Bronchial epithelial cell (primary cell): ENCODE results near the gene ZMYM5. TPM values are rescaled to one million over a fixed set of nuclear protein-coding genes. Genes with fewer than 3 reads are reported as not detected.
"Not testable (repeated sequence)": the region's sequence is repeated elsewhere in the genome, so short reads cannot be mapped to it uniquely, and the experiment has no call there.

Experiments
- DNase-seq: peaks from one replicate; pipeline ENCODE4 v3.0.0-alpha.2; 2010; ENCODE audit warnings: low read depth
- FAIRE-seq: peaks from 2 replicates; lab custom pipeline; 2011; peaks lifted over from hg19 to GRCh38; lab: Jason Lieb, UNC
- H3K27me3 ChIP-seq: 2 replicates; pipeline ENCODE4 v1.5.1; 2011; ENCODE audit warnings: low read length; ENCODE audit not compliant: control insufficient read depth, insufficient read depth
- H3K36me3 ChIP-seq: 2 replicates; pipeline ENCODE4 v1.5.1; 2011; ENCODE audit warnings: low read length; ENCODE audit not compliant: control insufficient read depth, insufficient read depth
- H3K4me3 ChIP-seq: 2 replicates; pipeline ENCODE4 v1.5.1; 2011; ENCODE audit warnings: mild to moderate bottlenecking, low read depth, low read length, control low read depth
- total RNA-seq: library from RNA; depleted of rRNA; stranded (reverse); fragments of >200 nt; gene quantifications from 2 replicates; pipeline ENCODE4 v1.2.1, GENCODE V29; 2014
- TF ChIP-seq, protein P1 (sequence below): IDR thresholded peaks from 2 replicates; pipeline ENCODE4 v1.5.1; 2011; ENCODE audit warnings: mild to moderate bottlenecking, moderate library complexity, low read length, control low read depth, inconsistent platforms; ENCODE audit not compliant: insufficient read depth, severe bottlenecking

ZMYM5 gene
- total RNA-seq, 1 donor from 2014 or later: 11.1 TPM

- TF ChIP-seq, protein P1, sequence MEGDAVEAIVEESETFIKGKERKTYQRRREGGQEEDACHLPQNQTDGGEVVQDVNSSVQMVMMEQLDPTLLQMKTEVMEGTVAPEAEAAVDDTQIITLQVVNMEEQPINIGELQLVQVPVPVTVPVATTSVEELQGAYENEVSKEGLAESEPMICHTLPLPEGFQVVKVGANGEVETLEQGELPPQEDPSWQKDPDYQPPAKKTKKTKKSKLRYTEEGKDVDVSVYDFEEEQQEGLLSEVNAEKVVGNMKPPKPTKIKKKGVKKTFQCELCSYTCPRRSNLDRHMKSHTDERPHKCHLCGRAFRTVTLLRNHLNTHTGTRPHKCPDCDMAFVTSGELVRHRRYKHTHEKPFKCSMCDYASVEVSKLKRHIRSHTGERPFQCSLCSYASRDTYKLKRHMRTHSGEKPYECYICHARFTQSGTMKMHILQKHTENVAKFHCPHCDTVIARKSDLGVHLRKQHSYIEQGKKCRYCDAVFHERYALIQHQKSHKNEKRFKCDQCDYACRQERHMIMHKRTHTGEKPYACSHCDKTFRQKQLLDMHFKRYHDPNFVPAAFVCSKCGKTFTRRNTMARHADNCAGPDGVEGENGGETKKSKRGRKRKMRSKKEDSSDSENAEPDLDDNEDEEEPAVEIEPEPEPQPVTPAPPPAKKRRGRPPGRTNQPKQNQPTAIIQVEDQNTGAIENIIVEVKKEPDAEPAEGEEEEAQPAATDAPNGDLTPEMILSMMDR: no peak
- Histone ChIP-seq H3K36me3 (no peaks in the 10 kb centered on the region), H3K4me3 (no peak overlapping the region), H3K27me3 (no peaks in the 10 kb centered on the region)
- peak; percentile 91 for DNase-seq
- FAIRE-seq: no peak
Measured at GRCh38 chr13:19794631-19795030, 68.8 kb downstream of the ZMYM5 start.

GRCh38 chr13:19791953-19792537 lies 71.4 kb downstream of the ZMYM5 start:
- no peak for FAIRE-seq
- Histone ChIP-seq H3K36me3 (no peaks in the 10 kb centered on the region), H3K27me3 (no peaks in the 10 kb centered on the region), H3K4me3 (no peak overlapping the region)
- no peak for DNase-seq
- TF ChIP-seq, protein P1: no peak

DNA sequence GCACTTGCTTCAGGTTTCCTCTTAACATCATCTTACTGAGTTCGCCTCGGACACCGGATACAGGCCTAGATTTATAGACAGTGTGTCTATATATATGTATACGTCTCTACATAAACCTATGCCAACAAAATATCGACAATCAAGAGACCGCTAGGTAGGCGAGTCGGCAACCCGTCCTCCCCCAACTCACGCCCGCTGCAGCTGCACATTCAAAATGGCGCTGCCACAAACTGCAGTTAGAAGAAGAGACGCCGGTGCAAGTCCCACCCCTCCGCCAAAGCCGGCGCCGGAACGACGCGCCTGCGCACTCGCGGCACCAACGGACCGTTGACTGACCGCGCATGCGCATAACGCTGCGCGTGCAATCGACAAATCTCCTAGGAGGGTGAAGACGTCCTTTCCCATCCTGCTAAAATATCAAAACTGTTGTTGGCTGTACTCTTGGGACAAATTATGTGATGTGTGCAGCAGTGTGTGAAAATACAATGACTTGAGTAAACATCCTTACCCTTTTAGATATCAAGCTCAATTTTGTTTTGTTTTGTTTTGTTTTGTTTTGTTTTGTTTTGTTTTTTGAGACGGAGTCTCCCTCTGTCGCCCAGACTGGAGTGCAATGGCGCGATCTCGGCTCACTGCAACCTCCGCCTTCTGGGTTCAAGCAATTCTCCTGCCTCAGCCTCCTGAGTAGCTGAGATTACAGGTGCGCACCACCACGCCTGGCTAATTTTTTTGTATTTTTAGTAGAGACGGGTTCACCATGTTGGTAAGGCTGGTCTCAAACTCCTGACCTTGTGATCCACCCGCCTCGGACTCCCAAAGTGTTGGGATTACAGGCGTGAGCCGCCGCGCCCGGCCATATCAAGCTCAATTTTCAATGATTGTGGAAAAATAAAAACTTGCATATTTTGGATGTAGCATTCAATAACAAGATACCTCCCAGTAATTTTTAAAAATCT lies 80.4 kb downstream of the ZMYM5 start, which contains the start of gene PSPC1:
Gene PSPC1, minus strand, starts transcription at position 219 of the 956 bp plus-strand sequence. Its CDS starts 188 bp downstream, at position 31.
- FAIRE-seq, H3K36me3 ChIP-seq, H3K27me3 ChIP-seq: not testable (repeated sequence)
- DNase-seq: peak; percentile 87
- peak within 1 kb of the TSS; percentile 97 for H3K4me3 ChIP-seq

DNA sequence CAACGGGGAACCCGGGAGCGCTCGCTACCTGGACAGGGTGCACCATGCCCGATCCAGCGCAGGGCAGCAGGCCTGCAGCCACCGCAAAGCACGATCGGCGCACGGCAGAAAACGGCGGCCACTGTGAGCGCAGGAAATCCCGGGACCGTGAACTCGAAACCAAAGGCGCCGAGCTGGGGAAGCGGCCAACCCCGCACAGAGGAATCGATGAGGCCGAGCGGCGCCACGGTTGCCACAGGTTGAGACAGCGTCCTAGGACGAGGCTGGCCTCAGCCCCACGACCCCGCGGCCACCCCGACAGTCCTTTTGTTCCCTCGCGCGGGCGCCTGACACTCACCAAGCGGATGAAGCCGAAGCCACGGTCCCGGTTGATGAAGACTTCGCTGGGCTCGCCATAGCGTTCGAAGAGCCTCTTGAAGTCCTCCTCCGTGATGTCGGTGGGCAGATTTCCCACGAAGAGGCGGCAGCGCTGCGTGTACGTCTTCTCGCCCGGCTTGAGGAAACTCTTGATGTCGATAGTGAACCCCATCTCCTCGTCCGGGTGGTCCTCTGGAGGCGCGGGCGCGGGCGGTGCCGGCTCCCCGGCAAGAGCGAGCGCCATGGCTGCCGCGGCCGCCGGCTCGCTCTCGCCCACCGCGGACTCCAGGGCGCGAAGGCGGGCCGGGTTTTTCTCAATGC lies 81.3 kb downstream of the ZMYM5 start:
- H3K4me3 ChIP-seq: peak overlapping the region; percentile 97
- peak; percentile 33 for DNase-seq
- TF ChIP-seq, protein P1: no peak
- FAIRE-seq: no peak
- no peaks in the 10 kb centered on the region for H3K36me3 ChIP-seq
- H3K27me3 ChIP-seq: no peaks in the 10 kb centered on the region

DNA sequence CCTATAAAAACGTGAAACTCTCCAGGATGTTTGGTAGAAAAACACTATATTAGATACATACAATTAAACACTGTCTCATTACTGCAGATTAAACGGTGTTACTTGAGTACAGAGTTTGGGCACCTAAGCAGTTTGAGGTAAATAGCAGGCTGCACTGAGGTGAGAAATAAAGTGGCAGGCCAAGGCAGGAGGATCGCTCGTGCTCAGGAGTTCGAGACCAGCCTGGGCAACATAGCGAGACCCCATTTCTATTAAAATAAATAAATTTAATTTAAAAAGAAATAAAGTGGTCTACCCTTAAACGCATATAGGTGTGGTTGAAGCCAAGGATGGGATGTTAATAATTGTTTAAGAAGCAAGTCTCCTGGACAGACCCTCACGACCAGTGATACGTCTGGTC lies 81.9 kb downstream of the ZMYM5 start:
- no peak for DNase-seq
- H3K4me3 ChIP-seq: peak overlapping the region; percentile 97
- no peak for FAIRE-seq
- no peaks in the 10 kb centered on the region for H3K27me3 ChIP-seq
- TF ChIP-seq, protein P1: no peak
- no peaks in the 10 kb centered on the region for H3K36me3 ChIP-seq

- H3K36me3 ChIP-seq, FAIRE-seq, DNase-seq, H3K27me3 ChIP-seq: not testable (repeated sequence)
- peak overlapping the region; percentile 97 for H3K4me3 ChIP-seq
Measured at GRCh38 chr13:19780753-19781418, 82.6 kb downstream of the ZMYM5 start.
